HG02798 (cell line): ENCODE data around the gene DOCK6.

ENCODE experiments used
- ATAC-seq: cut with Tn5 transposase; IDR thresholded peaks from one replicate; pipeline ENCODE4 v1.9.1; 2021; ENCODE audit warnings: mild to moderate bottlenecking; ENCODE audit not compliant: unreplicated experiment, poor library complexity

DOCK6 gene, protein sequence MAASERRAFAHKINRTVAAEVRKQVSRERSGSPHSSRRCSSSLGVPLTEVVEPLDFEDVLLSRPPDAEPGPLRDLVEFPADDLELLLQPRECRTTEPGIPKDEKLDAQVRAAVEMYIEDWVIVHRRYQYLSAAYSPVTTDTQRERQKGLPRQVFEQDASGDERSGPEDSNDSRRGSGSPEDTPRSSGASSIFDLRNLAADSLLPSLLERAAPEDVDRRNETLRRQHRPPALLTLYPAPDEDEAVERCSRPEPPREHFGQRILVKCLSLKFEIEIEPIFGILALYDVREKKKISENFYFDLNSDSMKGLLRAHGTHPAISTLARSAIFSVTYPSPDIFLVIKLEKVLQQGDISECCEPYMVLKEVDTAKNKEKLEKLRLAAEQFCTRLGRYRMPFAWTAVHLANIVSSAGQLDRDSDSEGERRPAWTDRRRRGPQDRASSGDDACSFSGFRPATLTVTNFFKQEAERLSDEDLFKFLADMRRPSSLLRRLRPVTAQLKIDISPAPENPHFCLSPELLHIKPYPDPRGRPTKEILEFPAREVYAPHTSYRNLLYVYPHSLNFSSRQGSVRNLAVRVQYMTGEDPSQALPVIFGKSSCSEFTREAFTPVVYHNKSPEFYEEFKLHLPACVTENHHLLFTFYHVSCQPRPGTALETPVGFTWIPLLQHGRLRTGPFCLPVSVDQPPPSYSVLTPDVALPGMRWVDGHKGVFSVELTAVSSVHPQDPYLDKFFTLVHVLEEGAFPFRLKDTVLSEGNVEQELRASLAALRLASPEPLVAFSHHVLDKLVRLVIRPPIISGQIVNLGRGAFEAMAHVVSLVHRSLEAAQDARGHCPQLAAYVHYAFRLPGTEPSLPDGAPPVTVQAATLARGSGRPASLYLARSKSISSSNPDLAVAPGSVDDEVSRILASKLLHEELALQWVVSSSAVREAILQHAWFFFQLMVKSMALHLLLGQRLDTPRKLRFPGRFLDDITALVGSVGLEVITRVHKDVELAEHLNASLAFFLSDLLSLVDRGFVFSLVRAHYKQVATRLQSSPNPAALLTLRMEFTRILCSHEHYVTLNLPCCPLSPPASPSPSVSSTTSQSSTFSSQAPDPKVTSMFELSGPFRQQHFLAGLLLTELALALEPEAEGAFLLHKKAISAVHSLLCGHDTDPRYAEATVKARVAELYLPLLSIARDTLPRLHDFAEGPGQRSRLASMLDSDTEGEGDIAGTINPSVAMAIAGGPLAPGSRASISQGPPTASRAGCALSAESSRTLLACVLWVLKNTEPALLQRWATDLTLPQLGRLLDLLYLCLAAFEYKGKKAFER (N-terminal part only)

DNA sequence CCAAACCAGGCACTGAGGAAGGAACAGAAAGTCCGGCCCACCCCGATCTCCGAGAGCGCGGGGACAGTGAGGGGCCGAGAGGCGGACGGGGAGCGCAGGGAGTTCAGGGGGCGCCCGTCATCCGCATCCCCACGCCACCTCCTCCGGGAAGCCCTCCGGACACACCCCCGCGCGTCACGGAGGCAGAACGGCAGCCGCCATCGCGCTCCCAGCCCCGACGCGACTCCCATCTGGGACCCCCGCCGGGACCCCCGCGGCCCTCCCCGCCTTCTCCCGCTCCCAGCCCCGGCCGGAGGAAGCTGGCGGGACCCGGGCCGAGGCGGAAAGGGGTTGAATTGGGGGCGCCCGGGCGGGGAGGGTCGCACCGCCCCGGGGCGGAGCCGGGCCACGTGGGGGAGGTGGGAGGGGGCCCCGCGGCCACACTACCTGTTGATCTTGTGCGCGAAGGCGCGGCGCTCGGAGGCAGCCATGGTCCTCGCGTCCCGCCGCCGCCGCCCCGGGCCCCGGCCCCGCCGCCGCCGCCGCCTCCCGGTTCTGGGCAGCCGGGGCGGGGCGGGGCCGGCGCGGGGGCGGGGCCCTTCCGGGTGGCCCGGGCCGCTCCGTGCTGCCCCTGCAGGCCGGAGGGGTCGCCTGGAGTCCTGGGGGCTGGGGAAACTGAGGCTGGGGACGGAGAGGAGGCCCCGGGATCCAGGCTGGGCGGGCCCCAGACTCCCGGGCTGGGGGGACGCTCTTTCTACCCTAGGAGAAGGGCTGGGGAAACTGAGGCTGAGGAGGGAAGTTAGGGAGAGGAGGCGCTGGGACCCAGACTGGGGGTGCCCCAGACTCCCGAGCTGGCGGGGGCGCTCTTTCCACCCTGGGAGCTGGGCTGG is at the start of gene DOCK6:
DOCK6 (minus strand) TSS at position 554 of the 869 bp plus-strand sequence; CDS start at position 470, 84 bp downstream.
- ATAC-seq, result no peak

DNA sequence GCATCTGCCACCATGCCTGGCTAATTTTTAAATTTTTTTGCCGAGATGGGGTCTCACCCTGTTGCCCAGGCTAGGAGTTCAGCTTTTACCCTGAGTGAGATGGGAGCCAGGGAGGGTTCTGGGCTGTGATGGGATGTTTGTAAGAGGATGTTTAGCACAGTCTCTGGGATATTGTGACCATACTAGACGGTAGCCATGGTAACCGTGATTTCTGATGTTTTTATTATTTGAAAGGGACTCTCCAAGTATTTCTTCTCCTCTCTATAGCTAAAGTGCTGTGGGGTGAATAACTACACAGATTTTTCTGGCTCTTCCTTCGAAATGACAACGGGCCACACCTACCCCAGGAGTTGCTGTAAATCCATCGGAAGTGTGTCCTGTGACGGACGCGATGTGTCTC is 44.0 kb upstream of the DOCK6 start:
- no peak for ATAC-seq

DNA sequence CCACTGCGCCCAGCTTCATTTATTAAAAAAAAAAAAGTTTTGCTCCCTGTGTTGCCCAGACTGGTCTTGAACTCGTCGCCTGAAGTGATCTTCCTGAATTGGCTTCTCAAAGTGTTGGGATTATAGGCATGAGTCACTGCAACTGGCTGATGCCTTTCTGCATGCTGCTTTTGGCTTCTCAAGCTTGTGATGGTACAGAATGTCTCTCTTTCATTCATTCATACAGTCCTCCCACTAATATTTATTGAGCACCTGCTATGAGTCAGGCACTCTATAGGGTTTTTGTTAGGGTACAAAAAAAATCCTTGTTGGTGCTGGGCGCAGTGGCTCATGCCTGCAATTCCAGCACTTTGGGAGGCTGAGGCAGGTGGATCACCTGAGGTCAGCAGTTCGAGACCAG is 42.6 kb upstream of the DOCK6 start:
- no peak for ATAC-seq

DNA sequence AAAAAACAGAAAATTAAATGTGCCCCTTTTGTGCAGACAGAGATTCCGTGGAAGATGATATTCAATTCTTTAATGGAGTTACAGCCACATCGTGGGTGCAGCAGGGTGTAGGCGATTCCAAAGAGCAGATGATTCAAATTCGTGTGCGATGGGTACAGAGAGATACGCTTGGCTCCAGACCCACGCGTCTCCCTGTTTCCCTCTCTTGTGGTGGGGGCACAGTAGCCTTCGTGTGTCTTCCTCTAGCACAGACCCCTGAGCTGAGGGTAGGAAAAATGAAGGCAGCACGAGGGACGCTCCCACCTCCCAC is 38.4 kb upstream of the DOCK6 start:
- ATAC-seq, result no peak

DNA sequence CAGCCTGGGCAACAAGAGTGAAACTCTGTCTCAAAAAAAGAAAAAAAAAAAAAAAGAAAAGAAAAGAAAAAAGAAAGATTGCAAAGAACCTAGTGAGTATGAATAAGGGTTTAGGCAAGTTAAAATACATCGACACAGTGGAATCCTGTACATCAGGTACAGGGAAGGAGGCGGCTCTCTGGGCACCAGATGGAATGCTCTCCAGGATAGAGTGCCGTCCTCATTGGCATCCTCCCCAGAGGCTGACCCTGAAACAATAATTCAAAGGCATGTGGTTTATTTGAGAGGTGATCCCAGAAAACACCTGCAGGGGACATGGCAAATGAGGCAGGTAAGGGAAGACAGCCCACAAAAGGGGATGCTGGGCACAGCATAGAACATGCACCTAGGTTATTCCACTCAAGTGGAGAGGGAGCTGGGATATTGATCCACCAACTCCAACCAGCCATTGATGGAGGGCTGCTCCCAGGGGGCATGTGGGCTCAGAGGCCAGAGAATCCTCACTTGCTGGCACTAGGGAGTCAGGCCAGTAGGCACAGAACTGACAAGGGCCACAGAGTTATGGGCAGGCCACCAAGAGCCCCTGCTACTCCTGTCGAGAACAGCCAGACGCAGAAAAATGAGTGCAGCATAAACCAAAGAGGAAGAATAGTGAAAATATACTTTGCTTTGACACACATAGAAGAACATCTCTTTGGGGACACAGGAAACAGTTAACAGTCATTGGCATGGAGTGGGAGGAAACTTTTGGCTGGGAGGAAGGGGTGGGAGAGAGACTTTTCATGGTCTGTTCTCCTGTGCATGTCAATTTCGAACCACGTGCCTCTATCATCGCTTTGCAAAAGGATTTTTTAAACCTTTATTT is 37.9 kb upstream of the DOCK6 start:
- no peak for ATAC-seq

DNA sequence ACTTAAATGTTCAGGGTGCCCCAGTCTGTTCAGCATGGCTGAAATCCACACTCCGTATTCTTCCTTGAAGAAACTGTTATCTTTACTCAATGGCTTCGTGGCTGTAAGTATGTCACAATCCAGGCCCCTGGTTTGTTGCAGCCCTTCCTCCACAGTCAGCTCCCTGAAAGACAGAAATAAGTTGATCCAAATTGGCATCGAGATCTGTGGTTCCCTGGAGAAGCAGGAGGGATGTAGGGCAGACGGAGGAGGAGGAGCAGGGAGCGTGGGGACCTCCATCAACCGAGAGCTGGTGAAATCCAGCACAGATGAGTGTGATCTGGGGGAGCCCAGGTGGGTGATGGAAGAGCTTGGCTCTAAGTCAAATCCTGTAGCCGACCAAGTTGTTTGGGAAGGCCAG is 33.9 kb upstream of the DOCK6 start:
- ATAC-seq, result no peak

DNA sequence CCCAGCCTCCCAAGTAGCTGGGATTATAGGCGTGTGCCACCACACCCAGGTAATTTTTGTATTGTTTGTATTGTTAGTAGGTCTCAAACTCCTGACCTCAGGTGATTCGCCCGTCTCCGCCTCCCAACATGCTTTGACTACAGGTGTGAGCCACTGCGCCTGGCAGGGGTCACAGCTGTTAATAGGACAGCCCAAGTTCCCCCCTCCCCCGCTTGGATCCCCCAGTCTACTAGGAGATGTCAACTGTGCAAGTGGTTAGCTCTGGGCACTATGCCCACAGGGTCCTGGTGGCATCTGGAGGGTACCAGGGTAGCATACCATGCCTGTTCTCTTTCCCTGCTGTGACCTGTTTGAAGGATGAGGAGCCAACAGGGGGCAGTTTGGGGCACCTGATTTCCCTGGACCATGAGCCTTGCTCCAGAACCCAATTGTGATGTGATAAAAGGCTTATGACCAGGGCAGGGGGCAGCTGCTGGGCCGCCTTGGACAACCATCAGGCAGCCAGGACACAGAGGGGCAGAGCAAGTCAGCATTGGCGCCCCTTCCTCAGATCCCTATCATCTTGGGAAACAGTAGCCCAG is 33.4 kb upstream of the DOCK6 start, which contains the start of gene TSPAN16:
TSPAN16 (plus strand) TSS at position 496 of the 581 bp plus-strand sequence. CDS start 138 bp downstream, outside the sequence.
- ATAC-seq, result no peak

DNA sequence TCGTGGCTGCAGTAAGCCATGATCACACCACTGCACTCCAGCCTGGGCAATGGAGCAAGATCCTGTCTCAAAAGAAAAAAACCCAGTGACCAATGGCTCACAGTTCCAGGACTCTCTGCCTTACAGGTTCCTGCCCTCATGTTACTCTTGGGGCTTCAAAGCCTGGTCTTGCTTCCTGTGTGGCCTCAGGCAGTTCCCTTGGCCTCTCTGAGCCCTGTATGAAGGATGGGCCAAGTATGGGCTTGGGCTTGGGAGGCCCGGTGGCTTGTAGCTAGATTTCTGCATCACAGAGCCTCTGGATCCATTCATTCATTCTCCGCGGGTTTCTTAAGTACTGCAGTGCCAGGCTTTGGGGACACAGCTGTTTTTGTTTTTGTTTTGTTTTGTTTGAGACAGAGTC is 32.9 kb upstream of the DOCK6 start:
- no peak for ATAC-seq

DNA sequence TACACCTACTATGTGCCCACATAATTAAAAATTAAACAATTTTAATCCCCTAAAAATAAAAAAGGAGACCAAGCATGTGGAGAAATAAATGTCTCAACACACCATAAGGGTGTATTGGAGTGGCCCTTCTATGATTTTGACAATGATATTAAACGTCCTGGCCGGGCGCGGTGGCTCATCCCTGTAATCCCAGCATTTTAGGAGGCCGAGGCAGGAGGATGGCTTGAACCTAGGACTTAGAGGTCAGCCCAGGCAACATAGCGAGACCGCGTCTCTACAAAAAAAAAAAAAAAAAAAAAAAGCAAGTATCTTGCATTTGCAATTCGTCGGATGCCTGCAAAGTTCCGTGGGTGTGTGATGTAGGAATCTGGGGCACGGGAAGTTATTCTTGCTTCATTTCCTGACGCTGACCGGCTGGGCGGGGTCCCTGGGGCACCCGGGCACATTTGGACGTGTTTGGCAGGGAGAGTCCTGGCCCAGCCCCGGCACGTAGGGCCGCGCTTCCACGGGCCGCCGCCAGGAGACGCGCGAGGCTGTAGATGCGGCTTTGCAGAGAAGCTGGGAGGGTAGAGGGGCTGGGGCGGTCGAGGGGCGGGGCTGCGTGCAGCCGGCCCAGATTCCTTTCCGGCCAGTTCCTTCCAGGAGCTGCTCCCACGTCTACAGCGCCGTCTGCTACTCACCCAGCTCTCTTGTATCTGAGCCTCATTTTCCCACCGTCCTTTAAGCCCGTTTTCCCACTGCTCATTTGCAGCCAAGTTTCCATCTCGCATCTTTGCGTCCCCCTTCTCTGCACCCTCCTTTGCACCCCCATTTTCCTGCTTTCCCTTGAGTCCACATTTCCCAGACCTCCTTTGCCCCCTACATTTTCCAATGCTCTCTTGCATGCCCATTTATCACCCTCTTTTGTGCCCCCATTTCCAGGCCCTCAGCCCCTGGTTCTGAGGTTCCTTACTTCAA is 31.4 kb upstream of the DOCK6 start:
- ATAC-seq, result no peak

DNA sequence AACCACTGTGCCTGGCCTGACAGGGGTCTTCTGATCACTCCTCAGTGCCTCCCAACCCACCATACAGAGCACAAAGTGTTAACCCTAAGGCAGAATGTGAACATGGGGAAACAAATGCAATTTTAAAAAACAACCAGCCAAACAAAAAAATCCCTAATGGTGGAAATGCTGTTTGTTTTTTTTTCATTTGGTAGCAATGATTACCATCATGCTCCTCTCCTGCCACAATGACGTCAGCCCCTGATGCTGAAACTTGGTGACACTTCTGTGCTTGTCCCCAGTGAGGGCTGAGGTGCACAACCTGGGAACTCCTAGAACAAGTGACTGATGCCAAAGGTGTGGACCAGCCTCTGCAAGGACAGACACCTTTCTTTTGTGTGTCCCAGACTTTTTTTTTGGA is 29.7 kb upstream of the DOCK6 start:
- ATAC-seq, result no peak

DNA sequence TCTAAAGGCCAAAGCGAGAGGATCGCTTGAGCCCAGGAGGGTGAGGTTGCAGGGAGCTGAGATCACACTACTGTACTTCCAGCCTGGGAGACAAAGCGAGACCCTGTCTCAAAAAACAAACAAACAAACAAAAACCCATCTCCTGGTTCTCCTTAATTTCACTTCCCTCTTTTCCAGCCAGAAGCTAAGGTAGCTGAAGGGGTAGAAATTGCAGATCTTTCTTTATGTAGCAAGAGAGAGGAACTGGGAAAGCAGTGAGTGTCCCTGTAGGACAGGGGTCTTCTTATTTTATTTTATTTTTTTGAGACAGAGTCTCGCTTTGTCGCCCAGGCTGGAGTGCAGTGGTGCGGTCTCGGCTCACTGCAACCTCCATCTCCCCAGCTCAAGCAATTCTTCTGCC is 29.1 kb upstream of the DOCK6 start:
- ATAC-seq, result no peak

DNA sequence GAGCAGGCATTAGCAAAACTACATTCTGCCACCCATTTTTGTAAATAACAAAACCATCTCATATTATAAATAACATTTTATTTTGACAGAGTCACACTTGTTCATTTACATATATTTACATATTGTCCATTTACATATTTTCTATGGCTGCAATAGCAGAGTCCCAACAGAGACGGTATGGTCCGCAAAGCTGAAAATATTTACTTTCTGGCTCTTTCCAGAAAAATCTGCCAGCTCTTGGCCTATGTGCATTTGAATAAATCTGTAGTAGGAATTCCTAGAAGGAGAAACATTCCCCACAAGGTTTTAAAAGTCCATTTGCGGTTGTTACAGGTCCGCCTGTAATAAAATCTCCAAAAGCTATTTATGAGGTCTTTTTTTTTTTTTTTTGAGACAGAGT is 27.9 kb upstream of the DOCK6 start:
- no peak for ATAC-seq

DNA sequence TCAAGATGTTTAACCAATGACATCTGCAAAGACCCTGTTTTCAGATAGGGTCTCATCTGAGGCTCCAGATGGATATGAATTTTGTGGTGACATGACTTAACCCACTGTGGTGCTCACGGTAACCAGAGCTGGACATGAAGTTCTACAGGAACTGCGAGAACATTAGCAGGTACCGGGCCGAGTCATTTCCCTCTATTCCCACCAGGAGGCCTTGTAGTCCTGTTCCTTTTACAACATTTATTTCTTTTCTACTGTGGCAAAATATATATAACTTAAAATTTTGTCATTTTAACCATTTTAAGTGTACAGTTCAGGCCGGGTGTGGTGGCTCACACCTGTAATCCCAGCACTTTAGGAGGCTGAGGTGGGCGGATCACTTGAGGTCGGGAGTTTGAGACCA is 26.0 kb upstream of the DOCK6 start:
- no peak for ATAC-seq

DNA sequence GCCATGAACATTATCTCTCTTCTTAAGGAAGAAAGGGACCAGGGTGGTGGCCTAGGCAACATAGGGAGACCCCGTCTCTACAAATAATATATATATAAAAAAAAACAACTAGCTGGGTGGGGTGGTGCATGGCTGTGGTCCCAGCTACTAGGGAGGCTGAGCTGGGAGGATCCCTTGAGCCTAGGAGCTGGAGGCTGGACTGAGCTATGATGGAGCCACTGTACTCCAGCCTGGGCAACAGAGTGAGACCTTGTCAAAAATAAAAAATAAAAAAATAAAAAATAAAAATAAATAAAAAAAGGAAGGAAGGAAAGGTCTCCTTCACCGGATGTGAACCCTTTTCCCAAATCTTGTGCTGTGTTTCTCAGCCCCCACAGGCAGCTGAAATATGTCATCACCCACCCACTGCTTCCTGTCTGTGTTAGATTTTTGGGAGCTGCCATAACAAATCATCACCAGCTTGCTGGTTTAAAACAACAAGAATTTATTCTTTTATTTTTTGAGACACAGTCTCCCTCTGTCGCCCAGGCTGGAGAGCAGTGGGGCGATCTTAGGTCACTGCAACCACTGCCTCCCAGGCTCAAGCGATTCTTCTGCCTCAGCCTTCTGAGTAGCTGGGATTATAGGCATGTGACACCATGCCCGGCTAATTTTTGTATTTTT is 24.1 kb upstream of the DOCK6 start:
- ATAC-seq, result no peak

DNA sequence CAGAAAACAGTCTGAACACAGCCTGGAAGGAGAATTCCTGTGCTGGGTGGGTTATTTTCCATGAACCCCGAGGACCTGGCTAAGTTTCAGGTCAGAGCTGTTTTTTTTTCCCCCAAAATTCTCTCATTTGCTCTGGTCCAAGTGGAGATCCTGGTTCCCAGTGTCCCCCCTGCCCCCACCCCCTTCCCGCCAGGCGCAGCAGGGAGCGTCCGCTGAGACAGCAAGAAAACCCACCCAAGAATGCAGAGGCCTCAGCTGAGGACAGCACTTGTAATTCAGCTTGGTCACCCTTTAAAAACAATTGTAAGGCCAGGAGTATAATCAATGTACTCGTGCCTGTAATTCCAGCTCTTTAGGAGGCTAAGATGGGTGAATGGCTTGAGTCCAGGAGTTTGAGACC is 22.2 kb upstream of the DOCK6 start:
- no peak for ATAC-seq

DNA sequence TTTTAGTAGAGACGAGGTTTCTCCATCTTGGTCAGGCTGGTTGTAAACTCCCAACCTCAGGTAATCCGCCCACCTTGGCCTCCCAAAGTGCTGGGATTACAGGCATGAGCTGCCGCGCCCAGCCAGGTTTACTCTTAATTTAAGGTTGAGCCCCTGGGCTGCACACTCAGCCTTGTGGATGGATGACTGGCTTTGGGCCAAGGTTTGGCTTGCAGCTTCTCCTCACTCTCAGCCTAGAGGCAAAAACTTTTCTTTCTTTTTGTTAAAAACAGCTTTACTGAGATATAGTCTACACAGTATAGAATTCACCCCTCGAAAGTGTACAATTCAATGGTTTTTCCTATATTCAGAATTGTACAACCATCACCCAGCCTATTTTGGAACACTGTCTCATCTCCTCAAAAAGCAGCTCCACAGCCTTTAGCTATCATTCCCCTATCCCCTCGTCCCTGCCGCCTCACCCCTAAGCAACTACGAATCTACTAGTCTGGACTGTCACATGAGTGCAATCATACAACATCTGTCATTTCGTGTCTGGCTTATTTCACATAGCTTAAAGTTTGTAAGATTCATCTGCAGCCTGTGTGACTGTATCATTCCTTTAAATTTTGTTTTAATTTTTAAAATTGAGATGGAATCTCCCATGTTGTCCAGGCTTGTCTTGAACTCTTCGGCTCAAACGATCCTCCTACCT is 19.2 kb upstream of the DOCK6 start:
- no peak for ATAC-seq
